HEK293 (cell line): ENCODE measurements around the gene PIK3R1.

ENCODE experiments used
- GLI4 ChIP-seq: fragments of 450-650 bp; formaldehyde crosslinking; IDR thresholded peaks from 2 replicates; pipeline ENCODE4 v1.5.1; 2016; ENCODE audit warnings: missing biosample characterization, missing genetic modification characterization
- GLIS1 ChIP-seq: fragments of 450-650 bp; formaldehyde crosslinking; IDR thresholded peaks from 2 replicates; pipeline ENCODE4 v1.5.1; 2016; ENCODE audit warnings: missing biosample characterization, missing genetic modification characterization
- KLF10 ChIP-seq: fragments of 450-650 bp; IDR thresholded peaks from 2 replicates; pipeline ENCODE4 v1.5.1; 2018; ENCODE audit warnings: missing biosample characterization, mild to moderate bottlenecking, missing genetic modification characterization
- KLF7 ChIP-seq: fragments of 450-650 bp; formaldehyde crosslinking; IDR thresholded peaks from 2 replicates; pipeline ENCODE4 v1.5.1; 2016; ENCODE audit warnings: missing biosample characterization, missing genetic modification characterization, borderline replicate concordance
- KLF8 ChIP-seq: fragments of 450-650 bp; formaldehyde crosslinking; IDR thresholded peaks from 2 replicates; pipeline ENCODE4 v1.5.1; 2016; ENCODE audit warnings: missing biosample characterization, missing genetic modification characterization
- SP3 ChIP-seq: fragments of 450-650 bp; formaldehyde crosslinking; IDR thresholded peaks from 2 replicates; pipeline ENCODE4 v1.5.1; 2016; ENCODE audit warnings: missing biosample characterization, missing genetic modification characterization
- WT1 ChIP-seq: fragments of 450-650 bp; formaldehyde crosslinking; IDR thresholded peaks from 2 replicates; pipeline ENCODE4 v1.5.1; 2016; ENCODE audit warnings: missing biosample characterization, missing genetic modification characterization
- ZBTB17 ChIP-seq: fragments of 450-650 bp; formaldehyde crosslinking; IDR thresholded peaks from 2 replicates; pipeline ENCODE4 v1.5.1; 2016; ENCODE audit warnings: missing biosample characterization, missing genetic modification characterization
- ZBTB21 ChIP-seq: fragments of 450-650 bp; formaldehyde crosslinking; IDR thresholded peaks from 2 replicates; pipeline ENCODE4 v1.5.1; 2017; ENCODE audit warnings: missing biosample characterization, missing genetic modification characterization
- ZBTB7A ChIP-seq: fragments of 450-650 bp; formaldehyde crosslinking; IDR thresholded peaks from 2 replicates; pipeline ENCODE4 v1.5.1; 2016; ENCODE audit warnings: low read depth, missing biosample characterization, missing genetic modification characterization
- ZNF140 ChIP-seq: fragments of 450-650 bp; formaldehyde crosslinking; IDR thresholded peaks from 2 replicates; pipeline ENCODE4 v1.5.1; 2016; ENCODE audit warnings: missing biosample characterization, missing genetic modification characterization
- ZNF175 ChIP-seq: fragments of 450-650 bp; formaldehyde crosslinking; IDR thresholded peaks from 2 replicates; pipeline ENCODE4 v1.5.1; 2016; ENCODE audit warnings: missing biosample characterization, missing genetic modification characterization
- ZNF311 ChIP-seq: fragments of 450-650 bp; formaldehyde crosslinking; IDR thresholded peaks from 2 replicates; pipeline ENCODE4 v1.5.1; 2017; ENCODE audit warnings: missing biosample characterization, missing genetic modification characterization, borderline replicate concordance
- ZNF335 ChIP-seq: fragments of 450-650 bp; formaldehyde crosslinking; conservative IDR thresholded peaks from 2 replicates; pipeline ENCODE4 v1.5.1; 2016; ENCODE audit warnings: missing biosample characterization, missing genetic modification characterization
- ZNF341 ChIP-seq: fragments of 450-650 bp; formaldehyde crosslinking; IDR thresholded peaks from 2 replicates; pipeline ENCODE4; 2016; ENCODE audit warnings: low read depth, missing biosample characterization, missing genetic modification characterization
- ZNF366 ChIP-seq: fragments of 450-650 bp; formaldehyde crosslinking; conservative IDR thresholded peaks from 2 replicates; pipeline ENCODE4 v1.5.1; 2016; ENCODE audit warnings: missing biosample characterization, missing genetic modification characterization
- ZNF394 ChIP-seq: fragments of 450-650 bp; formaldehyde crosslinking; IDR thresholded peaks from 2 replicates; pipeline ENCODE4 v1.5.1; 2016; ENCODE audit warnings: missing biosample characterization, missing genetic modification characterization, mild to moderate bottlenecking, moderate library complexity, borderline replicate concordance
- ZNF501 ChIP-seq: fragments of 450-650 bp; formaldehyde crosslinking; IDR thresholded peaks from 2 replicates; pipeline ENCODE4 v1.5.1; 2016; ENCODE audit warnings: missing biosample characterization, missing genetic modification characterization
- ZNF544 ChIP-seq: fragments of 450-650 bp; formaldehyde crosslinking; IDR thresholded peaks from 2 replicates; pipeline ENCODE4 v1.5.0; 2017; ENCODE audit warnings: missing biosample characterization, missing genetic modification characterization
- ZNF558 ChIP-seq: fragments of 450-650 bp; formaldehyde crosslinking; IDR thresholded peaks from 2 replicates; pipeline ENCODE4 v1.5.1; 2016; ENCODE audit warnings: missing biosample characterization, missing genetic modification characterization
- ZNF654 ChIP-seq: fragments of 450-650 bp; formaldehyde crosslinking; IDR thresholded peaks from 2 replicates; pipeline ENCODE4 v1.5.1; 2016; ENCODE audit warnings: low read depth, missing biosample characterization, missing genetic modification characterization
- ZNF792 ChIP-seq: fragments of 450-650 bp; formaldehyde crosslinking; IDR thresholded peaks from 2 replicates; pipeline ENCODE4 v1.5.1; 2016; ENCODE audit warnings: missing biosample characterization, missing genetic modification characterization
- ZSCAN30 ChIP-seq: fragments of 450-650 bp; IDR thresholded peaks from 2 replicates; pipeline ENCODE4 v1.5.1; 2018; ENCODE audit warnings: missing biosample characterization, mild to moderate bottlenecking, missing genetic modification characterization, moderate library complexity
- TF ChIP-seq, protein P1 (sequence below): fragments of 450-650 bp; formaldehyde crosslinking; optimal IDR thresholded peaks from 2 replicates; pipeline ENCODE3; 2016; ENCODE audit warnings: missing biosample characterization, mild to moderate bottlenecking, missing genetic modification characterization
- TF ChIP-seq, protein P2 (sequence below): fragments of 450-650 bp; formaldehyde crosslinking; IDR thresholded peaks from 2 replicates; pipeline ENCODE4 v1.5.1; 2017; ENCODE audit warnings: missing biosample characterization, missing genetic modification characterization
- TF ChIP-seq, protein P3 (sequence below): fragments of 450-650 bp; formaldehyde crosslinking; IDR thresholded peaks from 2 replicates; pipeline ENCODE4 v1.5.1; 2016; ENCODE audit warnings: missing biosample characterization, missing genetic modification characterization
- TF ChIP-seq, protein P4 (sequence below): fragments of 450-650 bp; formaldehyde crosslinking; IDR thresholded peaks from 2 replicates; pipeline ENCODE4 v1.5.1; 2016; ENCODE audit warnings: missing biosample characterization, missing genetic modification characterization
- TF ChIP-seq, protein P5 (sequence below): fragments of 450-650 bp; formaldehyde crosslinking; IDR thresholded peaks from 2 replicates; pipeline ENCODE4 v1.5.1; 2017; ENCODE audit warnings: missing biosample characterization, missing genetic modification characterization
- TF ChIP-seq, protein P6 (sequence below): fragments of 450-650 bp; IDR thresholded peaks from 2 replicates; pipeline ENCODE4 v1.5.1; 2018; ENCODE audit warnings: missing biosample characterization, mild to moderate bottlenecking, missing genetic modification characterization

Gene PIK3R1

DNA sequence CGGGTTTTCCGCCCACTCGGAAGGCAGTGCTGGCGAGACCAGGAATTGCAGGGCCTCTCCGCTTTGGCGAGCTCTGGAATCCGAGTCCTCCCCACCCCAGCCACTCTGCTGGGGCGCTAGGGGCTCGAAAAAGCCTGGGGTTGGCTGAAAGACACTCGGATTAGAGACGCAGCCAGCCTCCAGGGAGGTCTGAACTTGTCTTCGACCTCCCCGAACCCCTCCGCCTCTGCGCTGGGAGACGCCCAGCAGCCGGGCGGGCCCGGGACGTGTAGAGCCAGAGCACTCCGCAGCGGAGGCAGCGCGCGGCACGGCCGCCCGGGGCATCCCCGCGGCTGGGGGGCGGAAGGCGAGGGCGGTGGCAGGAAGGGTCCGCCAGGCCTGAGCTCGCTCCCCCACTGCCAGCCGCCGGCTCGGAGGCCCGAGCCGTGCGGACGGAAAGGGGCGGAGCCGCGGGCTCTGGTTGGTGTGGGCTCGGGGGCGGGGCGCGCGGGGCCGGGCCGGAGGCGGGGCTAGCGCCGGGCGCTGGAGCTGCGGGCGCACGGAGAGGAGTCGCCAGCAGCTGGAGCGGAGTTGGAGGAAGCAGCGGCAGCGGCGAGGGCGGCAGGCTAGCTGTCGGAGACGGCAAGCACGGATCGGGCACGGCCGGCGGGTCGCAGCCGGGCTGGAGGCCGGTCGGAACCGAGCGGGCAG lies at the start of gene PIK3R1 (continued):
- peak; percentile 76 for TF ChIP-seq ZNF366
- TF ChIP-seq KLF8 (tag by site-specific recombination), result peak; percentile 94
- TF ChIP-seq, protein P1, sequence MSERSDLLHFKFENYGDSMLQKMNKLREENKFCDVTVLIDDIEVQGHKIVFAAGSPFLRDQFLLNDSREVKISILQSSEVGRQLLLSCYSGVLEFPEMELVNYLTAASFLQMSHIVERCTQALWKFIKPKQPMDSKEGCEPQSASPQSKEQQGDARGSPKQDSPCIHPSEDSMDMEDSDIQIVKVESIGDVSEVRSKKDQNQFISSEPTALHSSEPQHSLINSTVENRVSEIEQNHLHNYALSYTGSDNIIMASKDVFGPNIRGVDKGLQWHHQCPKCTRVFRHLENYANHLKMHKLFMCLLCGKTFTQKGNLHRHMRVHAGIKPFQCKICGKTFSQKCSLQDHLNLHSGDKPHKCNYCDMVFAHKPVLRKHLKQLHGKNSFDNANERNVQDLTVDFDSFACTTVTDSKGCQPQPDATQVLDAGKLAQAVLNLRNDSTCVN (tag by site-specific recombination), result peak; percentile 94
- peak; percentile 92 for TF ChIP-seq ZNF341 (tag by site-specific recombination)
- 0 out of 2 replicates have a peak, but pooled peaks have one; percentile 39 for TF ChIP-seq ZBTB21 (tag by site-specific recombination)
- peak; percentile 82 for TF ChIP-seq SP3 (tag by site-specific recombination)
- TF ChIP-seq KLF10 (tag by site-specific recombination), result peak; percentile 98
- TF ChIP-seq, protein P2, sequence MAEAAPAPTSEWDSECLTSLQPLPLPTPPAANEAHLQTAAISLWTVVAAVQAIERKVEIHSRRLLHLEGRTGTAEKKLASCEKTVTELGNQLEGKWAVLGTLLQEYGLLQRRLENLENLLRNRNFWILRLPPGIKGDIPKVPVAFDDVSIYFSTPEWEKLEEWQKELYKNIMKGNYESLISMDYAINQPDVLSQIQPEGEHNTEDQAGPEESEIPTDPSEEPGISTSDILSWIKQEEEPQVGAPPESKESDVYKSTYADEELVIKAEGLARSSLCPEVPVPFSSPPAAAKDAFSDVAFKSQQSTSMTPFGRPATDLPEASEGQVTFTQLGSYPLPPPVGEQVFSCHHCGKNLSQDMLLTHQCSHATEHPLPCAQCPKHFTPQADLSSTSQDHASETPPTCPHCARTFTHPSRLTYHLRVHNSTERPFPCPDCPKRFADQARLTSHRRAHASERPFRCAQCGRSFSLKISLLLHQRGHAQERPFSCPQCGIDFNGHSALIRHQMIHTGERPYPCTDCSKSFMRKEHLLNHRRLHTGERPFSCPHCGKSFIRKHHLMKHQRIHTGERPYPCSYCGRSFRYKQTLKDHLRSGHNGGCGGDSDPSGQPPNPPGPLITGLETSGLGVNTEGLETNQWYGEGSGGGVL (tag by site-specific recombination), result peak; percentile 62
- TF ChIP-seq GLI4 (tag by site-specific recombination), result 0 out of 2 replicates have a peak, but pooled peaks have one; percentile 62
- TF ChIP-seq ZNF140 (tag by site-specific recombination), result no peak
- no peak for TF ChIP-seq ZNF544 (tag by site-specific recombination)
- TF ChIP-seq ZNF501 (tag by site-specific recombination), result peak; percentile 91
- peak; percentile 56; the same call in 1 of the 2 replicates for TF ChIP-seq WT1
- TF ChIP-seq, protein P3, sequence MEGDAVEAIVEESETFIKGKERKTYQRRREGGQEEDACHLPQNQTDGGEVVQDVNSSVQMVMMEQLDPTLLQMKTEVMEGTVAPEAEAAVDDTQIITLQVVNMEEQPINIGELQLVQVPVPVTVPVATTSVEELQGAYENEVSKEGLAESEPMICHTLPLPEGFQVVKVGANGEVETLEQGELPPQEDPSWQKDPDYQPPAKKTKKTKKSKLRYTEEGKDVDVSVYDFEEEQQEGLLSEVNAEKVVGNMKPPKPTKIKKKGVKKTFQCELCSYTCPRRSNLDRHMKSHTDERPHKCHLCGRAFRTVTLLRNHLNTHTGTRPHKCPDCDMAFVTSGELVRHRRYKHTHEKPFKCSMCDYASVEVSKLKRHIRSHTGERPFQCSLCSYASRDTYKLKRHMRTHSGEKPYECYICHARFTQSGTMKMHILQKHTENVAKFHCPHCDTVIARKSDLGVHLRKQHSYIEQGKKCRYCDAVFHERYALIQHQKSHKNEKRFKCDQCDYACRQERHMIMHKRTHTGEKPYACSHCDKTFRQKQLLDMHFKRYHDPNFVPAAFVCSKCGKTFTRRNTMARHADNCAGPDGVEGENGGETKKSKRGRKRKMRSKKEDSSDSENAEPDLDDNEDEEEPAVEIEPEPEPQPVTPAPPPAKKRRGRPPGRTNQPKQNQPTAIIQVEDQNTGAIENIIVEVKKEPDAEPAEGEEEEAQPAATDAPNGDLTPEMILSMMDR (tag by site-specific recombination), result peak; percentile 96
- TF ChIP-seq ZNF654, result no peak
- peak; percentile 98 for TF ChIP-seq GLIS1
- peak; percentile 86 for TF ChIP-seq ZBTB17 (tag by site-specific recombination)
- TF ChIP-seq ZNF792 (tag by site-specific recombination), result 0 out of 2 replicates have a peak, but pooled peaks have one; percentile 62
- peak; percentile 45; the same call in 1 of the 2 replicates for TF ChIP-seq ZNF394 (tag by site-specific recombination)
- peak; percentile 34; the same call in 1 of the 2 replicates for TF ChIP-seq ZNF558 (tag by site-specific recombination)
- TF ChIP-seq, protein P4, sequence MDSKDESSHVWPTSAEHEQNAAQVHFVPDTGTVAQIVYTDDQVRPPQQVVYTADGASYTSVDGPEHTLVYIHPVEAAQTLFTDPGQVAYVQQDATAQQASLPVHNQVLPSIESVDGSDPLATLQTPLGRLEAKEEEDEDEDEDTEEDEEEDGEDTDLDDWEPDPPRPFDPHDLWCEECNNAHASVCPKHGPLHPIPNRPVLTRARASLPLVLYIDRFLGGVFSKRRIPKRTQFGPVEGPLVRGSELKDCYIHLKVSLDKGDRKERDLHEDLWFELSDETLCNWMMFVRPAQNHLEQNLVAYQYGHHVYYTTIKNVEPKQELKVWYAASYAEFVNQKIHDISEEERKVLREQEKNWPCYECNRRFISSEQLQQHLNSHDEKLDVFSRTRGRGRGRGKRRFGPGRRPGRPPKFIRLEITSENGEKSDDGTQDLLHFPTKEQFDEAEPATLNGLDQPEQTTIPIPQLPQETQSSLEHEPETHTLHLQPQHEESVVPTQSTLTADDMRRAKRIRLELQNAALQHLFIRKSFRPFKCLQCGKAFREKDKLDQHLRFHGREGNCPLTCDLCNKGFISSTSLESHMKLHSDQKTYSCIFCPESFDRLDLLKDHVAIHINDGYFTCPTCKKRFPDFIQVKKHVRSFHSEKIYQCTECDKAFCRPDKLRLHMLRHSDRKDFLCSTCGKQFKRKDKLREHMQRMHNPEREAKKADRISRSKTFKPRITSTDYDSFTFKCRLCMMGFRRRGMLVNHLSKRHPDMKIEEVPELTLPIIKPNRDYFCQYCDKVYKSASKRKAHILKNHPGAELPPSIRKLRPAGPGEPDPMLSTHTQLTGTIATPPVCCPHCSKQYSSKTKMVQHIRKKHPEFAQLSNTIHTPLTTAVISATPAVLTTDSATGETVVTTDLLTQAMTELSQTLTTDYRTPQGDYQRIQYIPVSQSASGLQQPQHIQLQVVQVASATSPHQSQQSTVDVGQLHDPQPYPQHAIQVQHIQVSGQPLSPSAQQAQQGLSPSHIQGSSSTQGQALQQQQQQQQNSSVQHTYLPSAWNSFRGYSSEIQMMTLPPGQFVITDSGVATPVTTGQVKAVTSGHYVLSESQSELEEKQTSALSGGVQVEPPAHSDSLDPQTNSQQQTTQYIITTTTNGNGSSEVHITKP, result peak; percentile 98
- peak; percentile 92; the same call in 1 of the 2 replicates for TF ChIP-seq KLF7 (tag by site-specific recombination)
- peak; percentile 59 for TF ChIP-seq ZNF335
- TF ChIP-seq ZSCAN30, result peak; percentile 14; the same call in 1 of the 2 replicates
- TF ChIP-seq, protein P5, sequence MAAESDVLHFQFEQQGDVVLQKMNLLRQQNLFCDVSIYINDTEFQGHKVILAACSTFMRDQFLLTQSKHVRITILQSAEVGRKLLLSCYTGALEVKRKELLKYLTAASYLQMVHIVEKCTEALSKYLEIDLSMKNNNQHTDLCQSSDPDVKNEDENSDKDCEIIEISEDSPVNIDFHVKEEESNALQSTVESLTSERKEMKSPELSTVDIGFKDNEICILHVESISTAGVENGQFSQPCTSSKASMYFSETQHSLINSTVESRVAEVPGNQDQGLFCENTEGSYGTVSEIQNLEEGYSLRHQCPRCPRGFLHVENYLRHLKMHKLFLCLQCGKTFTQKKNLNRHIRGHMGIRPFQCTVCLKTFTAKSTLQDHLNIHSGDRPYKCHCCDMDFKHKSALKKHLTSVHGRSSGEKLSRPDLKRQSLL, result peak; percentile 97
- TF ChIP-seq ZBTB7A (tag by site-specific recombination), result 0 out of 2 replicates have a peak, but pooled peaks have one; percentile 57
- no peak for TF ChIP-seq ZNF175 (tag by site-specific recombination)
- no peak for TF ChIP-seq ZNF311 (tag by site-specific recombination)
- TF ChIP-seq, protein P6, sequence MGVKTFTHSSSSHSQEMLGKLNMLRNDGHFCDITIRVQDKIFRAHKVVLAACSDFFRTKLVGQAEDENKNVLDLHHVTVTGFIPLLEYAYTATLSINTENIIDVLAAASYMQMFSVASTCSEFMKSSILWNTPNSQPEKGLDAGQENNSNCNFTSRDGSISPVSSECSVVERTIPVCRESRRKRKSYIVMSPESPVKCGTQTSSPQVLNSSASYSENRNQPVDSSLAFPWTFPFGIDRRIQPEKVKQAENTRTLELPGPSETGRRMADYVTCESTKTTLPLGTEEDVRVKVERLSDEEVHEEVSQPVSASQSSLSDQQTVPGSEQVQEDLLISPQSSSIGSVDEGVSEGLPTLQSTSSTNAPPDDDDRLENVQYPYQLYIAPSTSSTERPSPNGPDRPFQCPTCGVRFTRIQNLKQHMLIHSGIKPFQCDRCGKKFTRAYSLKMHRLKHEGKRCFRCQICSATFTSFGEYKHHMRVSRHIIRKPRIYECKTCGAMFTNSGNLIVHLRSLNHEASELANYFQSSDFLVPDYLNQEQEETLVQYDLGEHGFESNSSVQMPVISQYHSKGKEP (tag by site-specific recombination), result peak; percentile 8; the same call in 1 of the 2 replicates
